ENCODE data around the gene MTMR3. TPM values are rescaled to one million over a fixed set of nuclear protein-coding genes. Genes with fewer than 3 reads are reported as not detected.

The MTMR3 gene
- total RNA-seq, 2 donors from 2014 or later, result 25.8 to 44.4 TPM

- Mint-ChIP-seq H3K36me3 (no peaks in the 10 kb centered on the region), H3K27ac (peak overlapping the region in 1 of 2 donors; percentile 73), H3K9me3 (no peaks in the 10 kb centered on the region)
- no peak for ATAC-seq
- DNase-seq (ENCODE audit: low spot score in 2 of 2), result no peak
These were observed 134.6 kb downstream of the MTMR3 start for GRCh38 chr22:30017375-30018223.

DNA sequence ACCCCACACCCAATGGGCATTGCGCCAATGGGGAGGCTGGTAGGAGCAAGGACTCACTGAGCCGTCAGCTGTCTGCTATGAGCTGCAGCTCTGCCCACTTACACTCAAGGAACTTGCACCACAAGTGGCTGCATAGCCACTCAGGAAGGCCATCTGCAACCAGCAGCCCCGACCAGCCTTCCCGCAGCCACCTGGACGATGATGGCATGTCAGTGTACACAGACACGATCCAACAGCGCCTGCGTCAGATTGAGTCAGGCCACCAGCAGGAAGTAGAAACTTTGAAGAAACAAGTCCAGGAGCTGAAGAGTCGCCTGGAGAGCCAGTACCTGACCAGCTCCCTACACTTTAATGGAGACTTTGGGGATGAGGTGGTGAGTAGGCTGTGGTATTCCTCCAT is 137.5 kb downstream of the MTMR3 start:
- DNase-seq (ENCODE audit: low spot score in 2 of 2) (no peak), ATAC-seq (no peak)
- Mint-ChIP-seq H3K27ac (peak overlapping the region in 1 of 2 donors; percentile 53), H3K36me3 (peaks cover 0 to 4% of the 10 kb centered on the region in 2 donors), H3K9me3 (no peaks in the 10 kb centered on the region)

- DNase-seq (ENCODE audit: low spot score in 2 of 2) (no peak), ATAC-seq (no peak)
- no peaks in the 10 kb centered on the region for H3K9me3 Mint-ChIP-seq
- peak overlapping the region; percentile 67 to 96 for H3K27ac Mint-ChIP-seq
- H3K36me3 Mint-ChIP-seq, result peaks cover 0 to 4% of the 10 kb centered on the region in 2 donors
These were observed 138.4 kb downstream of the MTMR3 start for GRCh38 chr22:30021338-30021737.

DNA sequence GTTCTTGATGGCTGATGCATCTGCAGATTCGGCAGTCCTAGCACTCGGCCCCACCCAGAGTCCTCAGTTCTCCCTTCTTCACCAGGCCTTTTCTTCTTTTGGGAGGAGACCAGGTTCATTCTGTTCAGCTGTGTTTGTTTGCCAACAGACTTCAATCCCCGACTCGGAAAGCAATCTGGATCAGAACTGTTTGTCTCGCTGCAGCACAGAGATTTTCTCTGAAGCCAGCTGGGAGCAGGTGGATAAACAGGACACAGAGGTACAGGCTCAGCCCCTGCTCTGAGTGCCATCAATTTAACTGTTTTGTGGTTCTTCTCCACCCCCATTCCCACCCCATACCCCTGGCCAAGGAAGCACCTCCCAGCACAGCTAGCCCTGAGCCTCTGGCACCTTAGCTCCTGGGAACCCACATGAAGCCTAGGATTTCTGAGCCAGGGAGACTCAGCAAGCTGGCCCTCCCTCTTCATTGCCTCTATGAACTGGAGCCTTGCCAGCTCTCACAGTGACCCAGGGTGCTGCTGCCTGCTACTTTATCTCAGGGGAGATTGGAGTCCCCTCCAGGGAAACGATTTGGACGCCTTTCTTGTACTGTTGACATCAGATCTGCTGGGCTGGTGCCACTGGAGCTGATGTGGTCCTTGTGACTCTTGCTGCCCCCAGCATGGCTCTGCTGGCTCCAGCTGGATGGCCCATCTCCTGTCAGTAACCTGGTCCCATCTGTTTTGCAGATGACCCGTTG is 139.1 kb downstream of the MTMR3 start:
- DNase-seq (ENCODE audit: low spot score in 2 of 2), result no peak
- no peak for ATAC-seq
- no peaks in the 10 kb centered on the region for H3K9me3 Mint-ChIP-seq
- H3K27ac Mint-ChIP-seq, result peak overlapping the region; percentile 67 to 96
- peaks cover 0 to 4% of the 10 kb centered on the region in 2 donors for H3K36me3 Mint-ChIP-seq

DNA sequence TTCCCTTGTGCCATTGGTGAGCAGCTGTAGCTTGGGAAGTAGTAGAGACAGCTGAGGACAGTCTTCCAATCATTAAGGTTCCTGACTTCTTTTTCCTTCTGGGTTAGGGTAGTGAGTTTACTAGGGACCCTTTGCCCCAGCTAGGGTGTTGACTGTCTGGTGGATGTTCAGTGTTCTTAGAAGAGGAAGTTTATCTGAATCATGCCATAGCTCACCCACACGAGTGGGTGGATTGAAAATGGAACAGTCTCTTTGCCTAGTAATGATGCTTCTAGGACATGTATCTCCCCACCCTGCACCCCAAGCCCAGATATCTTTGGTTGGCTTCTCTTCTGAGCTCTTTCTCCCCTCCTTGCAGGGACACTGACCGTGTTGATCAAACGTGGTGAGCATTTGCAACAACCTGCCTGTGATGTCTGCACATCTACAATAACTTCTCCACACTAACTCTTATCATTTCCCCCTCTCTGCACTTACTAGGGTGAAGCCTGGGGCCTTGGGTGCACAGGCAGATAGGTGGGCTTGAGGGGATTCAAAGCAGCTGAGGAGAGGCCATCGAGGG is 140.2 kb downstream of the MTMR3 start:
- H3K36me3 Mint-ChIP-seq, result peaks cover 0 to 4% of the 10 kb centered on the region in 2 donors
- no peak for DNase-seq (ENCODE audit: low spot score in 2 of 2)
- peak overlapping the region; percentile 67 to 76 for H3K27ac Mint-ChIP-seq
- no peaks in the 10 kb centered on the region for H3K9me3 Mint-ChIP-seq
- peak; percentile 24 to 71 for ATAC-seq

GRCh38 chr22:30024231-30024630 is 141.3 kb downstream of the MTMR3 start:
- Mint-ChIP-seq H3K9me3 (no peaks in the 10 kb centered on the region), H3K36me3 (peaks cover 0 to 4% of the 10 kb centered on the region in 2 donors), H3K27ac (no peak overlapping the region)
- no peak for ATAC-seq
- DNase-seq (ENCODE audit: low spot score in 2 of 2), result no peak

DNA sequence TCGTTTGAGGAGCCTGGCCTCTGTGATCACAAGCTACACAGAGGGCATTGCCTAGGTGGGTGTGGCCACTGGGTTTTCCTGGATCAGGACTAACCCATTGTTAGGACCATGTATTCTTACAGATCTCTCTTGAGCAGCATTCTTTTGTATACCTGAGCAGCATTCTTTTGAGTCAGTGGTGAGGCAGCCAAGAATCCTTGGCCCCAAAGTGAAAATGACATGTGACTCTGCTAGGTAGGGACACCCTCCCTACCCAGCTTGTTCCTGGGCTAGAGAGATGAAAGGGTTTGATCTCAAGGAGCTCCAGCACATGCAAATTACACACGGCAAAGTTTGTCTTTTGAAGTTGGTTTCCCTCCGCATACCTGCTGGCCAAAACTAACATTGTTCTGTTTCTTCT is 142.2 kb downstream of the MTMR3 start:
- H3K27ac Mint-ChIP-seq, result no peak overlapping the region
- DNase-seq (ENCODE audit: low spot score in 2 of 2), result no peak
- no peak for ATAC-seq
- no peaks in the 10 kb centered on the region for H3K9me3 Mint-ChIP-seq
- peaks cover 0 to 4% of the 10 kb centered on the region in 2 donors for H3K36me3 Mint-ChIP-seq

DNA sequence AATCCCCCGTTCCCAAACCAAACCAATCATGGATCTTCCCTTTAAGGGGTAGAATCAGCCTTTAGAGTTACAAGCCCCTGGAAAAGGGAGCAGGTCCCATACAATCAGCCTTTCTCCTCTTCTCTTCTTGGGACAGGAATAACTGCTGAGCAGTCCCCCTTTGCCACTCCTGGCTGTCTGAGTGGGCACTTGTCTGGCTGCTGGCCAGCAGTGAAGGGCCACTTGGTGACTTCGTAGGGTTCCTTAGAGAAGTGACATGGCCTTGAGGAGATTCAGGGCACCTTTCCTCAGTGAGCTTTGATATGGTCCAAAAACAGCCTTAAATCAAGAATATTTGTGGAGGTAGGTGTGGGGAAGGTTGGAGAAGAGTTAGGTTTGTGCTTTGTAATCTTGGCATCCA is 143.8 kb downstream of the MTMR3 start:
- ATAC-seq (no peak), DNase-seq (ENCODE audit: low spot score in 2 of 2) (no peak)
- Mint-ChIP-seq H3K27ac (no peak overlapping the region), H3K9me3 (no peaks in the 10 kb centered on the region), H3K36me3 (peaks cover 0 to 4% of the 10 kb centered on the region in 2 donors)

DNA sequence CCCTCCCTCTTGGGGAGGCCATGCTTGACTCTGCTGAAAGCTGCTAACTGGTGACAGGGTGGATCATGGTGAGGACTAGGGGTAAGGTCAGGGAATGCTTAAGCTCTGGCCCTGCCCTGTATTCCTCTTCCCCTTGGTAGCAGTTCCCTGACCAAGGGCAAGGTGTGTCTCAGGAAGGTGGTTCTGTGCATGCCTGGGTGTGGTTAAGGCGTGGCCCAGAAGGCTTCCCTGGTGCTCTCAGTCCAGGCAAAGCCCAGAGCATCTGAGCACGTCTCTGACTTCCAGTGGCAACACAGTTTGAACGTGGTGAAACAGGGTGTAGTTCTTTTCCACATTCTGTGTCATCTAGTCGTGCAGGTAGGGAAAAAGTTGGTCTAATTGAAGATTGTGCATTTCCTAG is 144.2 kb downstream of the MTMR3 start:
- ATAC-seq (no peak), DNase-seq (ENCODE audit: low spot score in 2 of 2) (no peak)
- H3K9me3 Mint-ChIP-seq, result no peaks in the 10 kb centered on the region
- H3K27ac Mint-ChIP-seq, result peak overlapping the region in 1 of 2 donors; percentile 44
- H3K36me3 Mint-ChIP-seq, result peaks cover 0 to 4% of the 10 kb centered on the region in 2 donors

- DNase-seq (ENCODE audit: low spot score in 2 of 2), result no peak
- H3K27ac Mint-ChIP-seq, result peak overlapping the region; percentile 2 to 15
- ATAC-seq, result no peak
- H3K36me3 Mint-ChIP-seq, result peaks cover 0 to 4% of the 10 kb centered on the region in 2 donors
- no peaks in the 10 kb centered on the region for H3K9me3 Mint-ChIP-seq
These were observed 144.8 kb downstream of the MTMR3 start for GRCh38 chr22:30027791-30028190.

- DNase-seq (ENCODE audit: low spot score in 2 of 2) (no peak), ATAC-seq (no peak)
- Mint-ChIP-seq H3K27ac (peak overlapping the region in 1 of 2 donors; percentile 15), H3K9me3 (no peaks in the 10 kb centered on the region), H3K36me3 (peaks cover 0 to 4% of the 10 kb centered on the region in 2 donors)
These were observed 145.8 kb downstream of the MTMR3 start for GRCh38 chr22:30028731-30029130.

DNA sequence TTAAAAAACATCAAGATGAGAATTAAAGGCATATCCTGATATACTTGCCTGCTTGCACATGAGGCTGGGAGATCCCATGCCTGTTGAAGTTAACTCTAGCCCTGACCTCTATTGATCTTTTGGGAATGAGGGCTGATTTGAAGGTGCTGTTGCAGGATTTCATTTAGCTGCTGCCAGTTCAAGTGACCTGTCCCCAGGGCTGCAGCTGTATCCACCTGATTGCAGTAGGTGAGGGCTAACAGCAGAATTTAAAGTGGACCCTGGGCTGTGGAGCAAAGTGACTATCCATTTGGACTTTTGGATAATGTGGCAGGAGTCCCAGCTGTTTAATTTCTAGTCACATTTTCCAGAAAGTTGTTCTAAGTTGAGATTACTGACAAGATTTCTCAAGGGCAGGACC is 146.5 kb downstream of the MTMR3 start:
- ATAC-seq (no peak), DNase-seq (ENCODE audit: low spot score in 2 of 2) (no peak)
- Mint-ChIP-seq H3K9me3 (no peaks in the 10 kb centered on the region), H3K36me3 (peaks cover 0 to 2% of the 10 kb centered on the region in 2 donors), H3K27ac (peak overlapping the region in 1 of 2 donors; percentile 19)

GRCh38 chr22:30030329-30030728 is 147.4 kb downstream of the MTMR3 start:
- Mint-ChIP-seq H3K27ac (no peak overlapping the region), H3K9me3 (no peaks in the 10 kb centered on the region), H3K36me3 (no peaks in the 10 kb centered on the region)
- no peak for ATAC-seq
- DNase-seq (ENCODE audit: low spot score in 2 of 2), result no peak

DNA sequence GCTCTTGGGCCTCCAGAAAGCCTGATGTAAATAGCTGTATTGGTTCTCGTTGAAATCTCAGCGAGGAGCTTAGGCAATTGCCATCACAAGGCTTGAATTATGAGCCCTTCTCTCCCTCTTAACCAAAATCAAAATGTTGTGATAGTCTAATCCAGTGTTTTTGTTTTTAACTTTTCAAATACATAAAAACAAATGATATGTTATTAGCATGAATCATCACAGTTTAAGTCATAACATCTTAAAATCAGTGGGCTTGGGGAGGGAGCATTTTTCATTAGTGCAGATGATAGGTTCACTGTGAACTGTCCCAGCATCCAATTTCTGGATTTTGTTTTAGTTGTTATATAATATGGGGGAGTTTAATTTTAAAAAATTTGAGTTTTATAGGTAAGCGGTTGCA is 148.4 kb downstream of the MTMR3 start:
- DNase-seq (ENCODE audit: low spot score in 2 of 2) (no peak), ATAC-seq (no peak)
- Mint-ChIP-seq H3K36me3 (no peaks in the 10 kb centered on the region), H3K27ac (no peak overlapping the region), H3K9me3 (no peaks in the 10 kb centered on the region)

DNA sequence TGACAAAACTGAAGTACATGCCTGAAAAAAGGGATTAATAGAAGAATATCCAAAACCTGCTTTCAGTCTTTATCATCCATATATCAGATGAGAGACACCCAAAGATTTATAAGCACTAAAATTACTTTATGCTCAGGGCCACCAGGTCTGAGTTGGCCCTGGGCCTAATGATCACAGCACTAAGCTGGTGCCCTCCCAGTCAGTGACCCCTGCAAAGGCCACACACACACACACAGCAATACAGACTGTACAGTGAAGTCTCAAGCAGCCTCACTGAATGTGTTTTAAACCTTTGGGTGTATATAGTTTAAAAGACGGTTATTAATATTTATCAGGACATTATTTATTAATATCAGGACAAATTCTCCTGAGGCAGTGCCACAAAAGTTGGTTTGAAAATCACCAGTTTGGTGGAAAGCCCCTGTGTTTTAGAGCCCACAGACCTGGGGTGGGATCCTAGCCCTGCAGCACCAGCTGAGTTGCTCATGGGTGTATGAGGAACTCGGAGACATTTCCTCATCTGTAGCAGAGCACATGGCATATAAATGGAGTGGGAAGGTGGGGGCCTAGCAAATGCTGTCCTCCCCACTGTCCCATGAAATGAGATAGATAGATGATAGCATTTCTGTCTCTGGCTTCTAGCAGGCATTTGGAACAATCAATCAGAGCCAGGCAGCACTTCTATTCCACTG is 148.9 kb downstream of the MTMR3 start:
- ATAC-seq (no peak), DNase-seq (ENCODE audit: low spot score in 2 of 2) (no peak)
- Mint-ChIP-seq H3K9me3 (no peaks in the 10 kb centered on the region), H3K36me3 (no peaks in the 10 kb centered on the region), H3K27ac (no peak overlapping the region)

- H3K27ac Mint-ChIP-seq, result peak overlapping the region in 1 of 2 donors; percentile 1
- no peaks in the 10 kb centered on the region for H3K36me3 Mint-ChIP-seq
- H3K9me3 Mint-ChIP-seq, result no peaks in the 10 kb centered on the region
- ATAC-seq (no peak), DNase-seq (ENCODE audit: low spot score in 2 of 2) (no peak)
These were observed 150.2 kb downstream of the MTMR3 start for GRCh38 chr22:30033137-30033536.

DNA sequence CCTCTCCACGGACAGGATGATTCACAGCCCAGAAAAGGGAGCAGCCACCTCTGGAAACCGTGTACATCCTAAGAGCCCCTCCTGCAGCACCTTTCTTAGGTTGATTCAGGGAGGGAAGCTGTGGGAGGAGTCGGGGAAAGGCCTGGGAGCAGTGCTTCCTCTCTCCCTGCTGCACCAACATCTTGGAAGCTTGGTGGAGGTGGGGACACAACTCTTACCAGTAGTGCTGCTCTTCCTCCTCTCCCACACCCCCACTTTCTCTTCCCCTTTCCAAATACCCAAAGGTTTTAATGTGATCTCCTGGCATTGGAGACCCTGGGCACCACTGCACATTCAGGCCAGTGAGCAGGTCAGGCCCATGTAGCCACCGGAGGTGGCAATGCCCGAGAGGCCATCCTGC is 150.9 kb downstream of the MTMR3 start:
- ATAC-seq, result no peak
- Mint-ChIP-seq H3K27ac (peak overlapping the region in 1 of 2 donors; percentile 66), H3K36me3 (no peaks in the 10 kb centered on the region), H3K9me3 (no peaks in the 10 kb centered on the region)
- no peak for DNase-seq (ENCODE audit: low spot score in 2 of 2)

Measured in activated naive CD4-positive, alpha-beta T cell treated with anti-CD3 and anti-CD28 coated beads, Interleukin-2, amount 50 U/mL, for 72 hours (primary cell).